ENCODE data around the gene PRND. TPM values are rescaled to one million over a fixed set of nuclear protein-coding genes. Genes with fewer than 3 reads are reported as not detected.

The PRND gene
- total and polyA plus RNA-seq, 2 of the 13 experiments (the other 11 are each of a cell fraction or from before 2014, with no cell fraction given), result not detected

- TF ChIP-seq, protein P1, sequence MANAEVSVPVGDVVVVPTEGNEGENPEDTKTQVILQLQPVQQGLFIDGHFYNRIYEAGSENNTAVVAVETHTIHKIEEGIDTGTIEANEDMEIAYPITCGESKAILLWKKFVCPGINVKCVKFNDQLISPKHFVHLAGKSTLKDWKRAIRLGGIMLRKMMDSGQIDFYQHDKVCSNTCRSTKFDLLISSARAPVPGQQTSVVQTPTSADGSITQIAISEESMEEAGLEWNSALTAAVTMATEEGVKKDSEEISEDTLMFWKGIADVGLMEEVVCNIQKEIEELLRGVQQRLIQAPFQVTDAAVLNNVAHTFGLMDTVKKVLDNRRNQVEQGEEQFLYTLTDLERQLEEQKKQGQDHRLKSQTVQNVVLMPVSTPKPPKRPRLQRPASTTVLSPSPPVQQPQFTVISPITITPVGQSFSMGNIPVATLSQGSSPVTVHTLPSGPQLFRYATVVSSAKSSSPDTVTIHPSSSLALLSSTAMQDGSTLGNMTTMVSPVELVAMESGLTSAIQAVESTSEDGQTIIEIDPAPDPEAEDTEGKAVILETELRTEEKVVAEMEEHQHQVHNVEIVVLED (CRISPR knock-in tag; IDR thresholded peaks at IDR 0.05; ENCODE audit: borderline replicate concordance), result no peak
- TF ChIP-seq PBX2 (CRISPR knock-in tag; IDR thresholded peaks at IDR 0.05) (peak; percentile 15; the same call in 1 of the 2 replicates), MYC (CRISPR knock-in tag; IDR thresholded peaks at IDR 0.05; ENCODE audit: borderline replicate concordance) (no peak), MEIS2 (CRISPR knock-in tag; IDR thresholded peaks at IDR 0.05) (no peak), KAT7 (CRISPR knock-in tag; IDR thresholded peaks at IDR 0.05; ENCODE audit: borderline replicate concordance) (no peak), FOXK1 (CRISPR knock-in tag; IDR thresholded peaks at IDR 0.05; ENCODE audit: borderline replicate concordance, low read depth) (no peak), CEBPB (IDR thresholded peaks at IDR 0.05; ENCODE audit: borderline replicate concordance, low read depth, low read length) (peak; percentile 77), NR2F1 (CRISPR knock-in tag; IDR thresholded peaks at IDR 0.05) (no peak)
These were observed 32.5 kb upstream of the PRND start (continued) for GRCh38 chr20:4689220-4689619.

GRCh38 chr20:4691753-4692152 lies 30.0 kb upstream of the PRND start:
- Histone ChIP-seq H3K4me1 (ENCODE audit: insufficient read depth, low read length) (peaks cover 50% of the 10 kb centered on the region), H3K4me2 (ENCODE audit: low read depth, low read length) (no peak overlapping the region), H3K4me3 (replicated peaks in 1 of 3; ENCODE audit: insufficient read depth in 1 of 3, low read depth in 2 of 3, low read length in 3 of 3) (no peak overlapping the region), H3K27ac (ENCODE audit: extremely low read length, insufficient read depth, low read length) (no peak overlapping the region), H2AFZ (ENCODE audit: low read length) (no peak overlapping the region), H3K9ac (ENCODE audit: insufficient read depth, low read depth, low read length) (no peak overlapping the region), H3K9me3 (ENCODE audit: low read length) (no peaks in the 10 kb centered on the region), H3K36me3 (replicated peaks in 1 of 2; ENCODE audit: control insufficient read depth in 1 of 2, insufficient read depth in 2 of 2, low read length in 2 of 2) (peaks cover 2 to 12% of the 10 kb centered on the region in 2 experiments; a peak in 3 of 5 replicates), H3K79me2 (ENCODE audit: insufficient read depth, low read length) (peaks cover 81% of the 10 kb centered on the region), H4K20me1 (ENCODE audit: insufficient read depth, low read length) (peaks cover 34% of the 10 kb centered on the region), H3K27me3 (ENCODE audit: control insufficient read depth in 1 of 2, insufficient read depth in 2 of 2, low read length in 2 of 2) (no peaks in the 10 kb centered on the region)
- ChIA-PET CTCF (ENCODE audit: low intra/inter-chr PET ratio, low total read pairs) (no interaction called here), POLR2A (no interaction called here)
- intact Hi-C loops (cut with micrococcal nuclease; ENCODE audit: unreplicated experiment) (no loop called here), in situ Hi-C loops (cut with HindIII; ENCODE audit: extremely low pct_ligation_motif_present, low pct_unique_long_range_greater_than_20kb) (no loop called here)
- 42% methylated on average over 2 of the region's 2 CpGs for WGBS (ENCODE audit: low lambda C conversion rate)
- FAIRE-seq, result peak; percentile 40
- peak; percentile 44 for DNase-seq (ENCODE audit: low spot score)
- ATAC-seq, result no peak
- BruUV-seq (replicated peaks), result no TSS peak
- TF ChIP-seq KAT8 (CRISPR knock-in tag; IDR thresholded peaks at IDR 0.05), result peak; percentile 41; the same call in 1 of the 2 replicates
- TF ChIP-seq FOXA1 (IDR thresholded peaks at IDR 0.05), result 0 out of 2 replicates have a peak, but pooled peaks have one; percentile 27
- TF ChIP-seq FOXA1 (CRISPR knock-in tag; IDR thresholded peaks at IDR 0.05), result peak; percentile 31; the same call in 1 of the 2 replicates
- TF ChIP-seq SOX5 (CRISPR knock-in tag; IDR thresholded peaks at IDR 0.05; ENCODE audit: borderline replicate concordance), result 0 out of 2 replicates have a peak, but pooled peaks have one; percentile 22
- TF ChIP-seq CREM (IDR thresholded peaks at IDR 0.05), result peak; percentile 22; the same call in 1 of the 2 replicates
- TF ChIP-seq CREM (CRISPR knock-in tag; IDR thresholded peaks at IDR 0.05), result no peak
- TF ChIP-seq, protein P2, sequence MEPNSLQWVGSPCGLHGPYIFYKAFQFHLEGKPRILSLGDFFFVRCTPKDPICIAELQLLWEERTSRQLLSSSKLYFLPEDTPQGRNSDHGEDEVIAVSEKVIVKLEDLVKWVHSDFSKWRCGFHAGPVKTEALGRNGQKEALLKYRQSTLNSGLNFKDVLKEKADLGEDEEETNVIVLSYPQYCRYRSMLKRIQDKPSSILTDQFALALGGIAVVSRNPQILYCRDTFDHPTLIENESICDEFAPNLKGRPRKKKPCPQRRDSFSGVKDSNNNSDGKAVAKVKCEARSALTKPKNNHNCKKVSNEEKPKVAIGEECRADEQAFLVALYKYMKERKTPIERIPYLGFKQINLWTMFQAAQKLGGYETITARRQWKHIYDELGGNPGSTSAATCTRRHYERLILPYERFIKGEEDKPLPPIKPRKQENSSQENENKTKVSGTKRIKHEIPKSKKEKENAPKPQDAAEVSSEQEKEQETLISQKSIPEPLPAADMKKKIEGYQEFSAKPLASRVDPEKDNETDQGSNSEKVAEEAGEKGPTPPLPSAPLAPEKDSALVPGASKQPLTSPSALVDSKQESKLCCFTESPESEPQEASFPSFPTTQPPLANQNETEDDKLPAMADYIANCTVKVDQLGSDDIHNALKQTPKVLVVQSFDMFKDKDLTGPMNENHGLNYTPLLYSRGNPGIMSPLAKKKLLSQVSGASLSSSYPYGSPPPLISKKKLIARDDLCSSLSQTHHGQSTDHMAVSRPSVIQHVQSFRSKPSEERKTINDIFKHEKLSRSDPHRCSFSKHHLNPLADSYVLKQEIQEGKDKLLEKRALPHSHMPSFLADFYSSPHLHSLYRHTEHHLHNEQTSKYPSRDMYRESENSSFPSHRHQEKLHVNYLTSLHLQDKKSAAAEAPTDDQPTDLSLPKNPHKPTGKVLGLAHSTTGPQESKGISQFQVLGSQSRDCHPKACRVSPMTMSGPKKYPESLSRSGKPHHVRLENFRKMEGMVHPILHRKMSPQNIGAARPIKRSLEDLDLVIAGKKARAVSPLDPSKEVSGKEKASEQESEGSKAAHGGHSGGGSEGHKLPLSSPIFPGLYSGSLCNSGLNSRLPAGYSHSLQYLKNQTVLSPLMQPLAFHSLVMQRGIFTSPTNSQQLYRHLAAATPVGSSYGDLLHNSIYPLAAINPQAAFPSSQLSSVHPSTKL (CRISPR knock-in tag; IDR thresholded peaks at IDR 0.05), result peak; percentile 37; the same call in 1 of the 2 replicates
- no peak for TF ChIP-seq PBX2 (CRISPR knock-in tag; IDR thresholded peaks at IDR 0.05)
- no peak for TF ChIP-seq IRF2 (CRISPR knock-in tag; IDR thresholded peaks at IDR 0.05)
- peak; percentile 25; the same call in 1 of the 2 replicates for TF ChIP-seq TCF7 (IDR thresholded peaks at IDR 0.05; ENCODE audit: low read depth)

All from HepG2 (cell line).